ENCODE data around the gene DNAAF8.
A peak's percentile ranks its signal among the peaks of the same experiment; 100 is the strongest.

DNAAF8 gene

DNA sequence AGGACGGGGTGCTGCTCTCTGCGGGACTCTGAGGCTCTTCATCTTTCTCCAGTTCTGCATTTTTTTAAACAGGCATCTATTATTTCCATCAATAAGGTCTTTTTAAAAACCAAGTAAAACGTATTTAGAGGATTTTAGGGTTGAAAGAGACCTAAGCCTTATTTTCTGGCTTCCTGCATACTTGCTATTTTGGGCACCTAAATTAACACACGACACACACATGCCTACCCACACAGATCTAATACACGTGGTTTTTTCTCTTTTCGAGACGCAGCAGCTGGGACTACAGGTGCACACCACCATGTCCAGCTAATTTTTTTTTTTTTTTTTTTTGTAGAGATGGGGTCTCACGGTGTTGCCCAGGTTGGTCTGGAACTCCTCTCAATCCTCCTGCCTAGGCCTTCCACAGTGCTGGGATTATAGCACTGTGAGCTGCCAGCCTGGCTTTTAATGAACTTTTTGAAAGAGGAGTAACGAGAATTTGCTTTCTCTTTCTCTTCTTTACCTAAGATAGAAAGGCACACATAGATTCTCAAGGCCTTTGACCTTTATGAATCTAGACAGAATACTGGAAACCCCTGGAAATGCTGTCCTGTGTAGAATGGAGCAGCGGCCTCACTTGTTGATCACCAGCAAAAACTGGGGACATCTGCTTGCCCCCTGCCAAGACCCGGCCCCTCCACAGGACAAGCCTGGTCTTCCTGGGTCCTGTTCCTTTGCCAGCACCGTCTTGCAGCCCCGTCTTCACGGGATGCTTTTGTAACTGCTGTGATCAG is 13.8 kb downstream of the DNAAF8 start:
- DNase-seq, result peak; percentile 77
- no peaks in the 10 kb centered on the region for H3K9me3 ChIP-seq (replicated peaks; ENCODE audit: insufficient read depth, low read length)
- TF ChIP-seq EZH2phosphoT487 (IDR thresholded peaks at IDR 0.05; ENCODE audit: low read length) (no peak), EZH2 (optimal IDR thresholded peaks at IDR 0.05; ENCODE audit: low read depth, low read length) (no peak)
- TF ChIP-seq, protein P1, sequence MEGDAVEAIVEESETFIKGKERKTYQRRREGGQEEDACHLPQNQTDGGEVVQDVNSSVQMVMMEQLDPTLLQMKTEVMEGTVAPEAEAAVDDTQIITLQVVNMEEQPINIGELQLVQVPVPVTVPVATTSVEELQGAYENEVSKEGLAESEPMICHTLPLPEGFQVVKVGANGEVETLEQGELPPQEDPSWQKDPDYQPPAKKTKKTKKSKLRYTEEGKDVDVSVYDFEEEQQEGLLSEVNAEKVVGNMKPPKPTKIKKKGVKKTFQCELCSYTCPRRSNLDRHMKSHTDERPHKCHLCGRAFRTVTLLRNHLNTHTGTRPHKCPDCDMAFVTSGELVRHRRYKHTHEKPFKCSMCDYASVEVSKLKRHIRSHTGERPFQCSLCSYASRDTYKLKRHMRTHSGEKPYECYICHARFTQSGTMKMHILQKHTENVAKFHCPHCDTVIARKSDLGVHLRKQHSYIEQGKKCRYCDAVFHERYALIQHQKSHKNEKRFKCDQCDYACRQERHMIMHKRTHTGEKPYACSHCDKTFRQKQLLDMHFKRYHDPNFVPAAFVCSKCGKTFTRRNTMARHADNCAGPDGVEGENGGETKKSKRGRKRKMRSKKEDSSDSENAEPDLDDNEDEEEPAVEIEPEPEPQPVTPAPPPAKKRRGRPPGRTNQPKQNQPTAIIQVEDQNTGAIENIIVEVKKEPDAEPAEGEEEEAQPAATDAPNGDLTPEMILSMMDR (IDR thresholded peaks at IDR 0.05; ENCODE audit: low read length), result no peak
- H3K9ac ChIP-seq (ENCODE audit: low read length), result peak overlapping the region; percentile 55
- H3F3A ChIP-seq (ENCODE audit: insufficient read depth, low read length), result peaks cover 15% of the 10 kb centered on the region; the same call in 1 of the 2 replicates
- no peaks in the 10 kb centered on the region for H4K20me1 ChIP-seq (ENCODE audit: insufficient read depth, low read length)
- H3K36me3 ChIP-seq (replicated peaks; ENCODE audit: insufficient read depth, low read length), result no peaks in the 10 kb centered on the region
- peak overlapping the region; percentile 67 for H2AFZ ChIP-seq (ENCODE audit: low read length)
- H3K9me2 ChIP-seq (replicated peaks; ENCODE audit: insufficient read depth, low read length), result no peaks in the 10 kb centered on the region
- peak overlapping the region; percentile 44 for H3K4me3 ChIP-seq (ENCODE audit: low read length)
- peak overlapping the region; percentile 95 for H3K4me2 ChIP-seq (ENCODE audit: low read depth, low read length)
- H3K27me3 ChIP-seq (replicated peaks; ENCODE audit: insufficient read depth, low read length), result no peaks in the 10 kb centered on the region
- no peaks in the 10 kb centered on the region for H3K79me2 ChIP-seq (ENCODE audit: low read length)
- H3K4me1 ChIP-seq (ENCODE audit: low read length), result peaks cover 16% of the 10 kb centered on the region
- H3K27ac ChIP-seq (ENCODE audit: low read length), result peak overlapping the region; percentile 75

DNA sequence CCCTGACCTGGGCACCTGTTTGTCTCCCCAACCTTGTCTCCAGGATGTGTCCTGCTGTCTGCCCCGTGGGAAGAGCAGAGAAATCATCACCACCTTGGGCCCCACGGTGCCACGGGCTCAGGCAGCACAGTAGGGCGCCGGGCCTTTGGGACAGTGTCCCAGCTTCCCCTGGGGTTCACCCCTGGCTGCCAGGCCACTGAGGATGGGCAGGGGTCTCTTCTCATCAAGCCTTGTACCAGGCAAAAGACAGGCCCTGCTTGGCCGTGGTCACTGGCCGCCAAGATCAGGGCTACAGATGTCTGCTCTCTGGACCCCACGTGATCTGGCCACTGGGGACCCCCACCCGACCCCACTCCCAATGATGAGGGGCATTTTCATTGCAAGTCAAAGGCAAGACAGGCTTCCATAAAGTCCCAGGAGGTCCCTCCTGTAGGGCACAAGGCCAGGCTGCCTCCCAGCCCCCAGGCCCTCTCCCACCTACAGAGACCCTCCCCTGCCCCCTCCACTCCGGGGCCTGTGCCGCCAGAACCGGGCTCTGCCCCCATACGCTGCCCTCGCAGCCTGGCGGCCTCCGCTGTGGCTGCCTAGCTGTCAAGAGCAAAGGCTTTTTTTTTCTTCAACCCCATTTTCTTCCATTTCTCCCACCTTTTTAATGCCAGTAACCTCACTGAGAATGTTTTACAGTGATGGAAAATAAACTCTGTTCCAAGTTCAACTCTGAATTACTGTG is 14.5 kb downstream of the DNAAF8 start:
- H3K79me2 ChIP-seq (ENCODE audit: low read length), result no peaks in the 10 kb centered on the region
- peaks cover 15% of the 10 kb centered on the region; the same call in 1 of the 2 replicates for H3F3A ChIP-seq (ENCODE audit: insufficient read depth, low read length)
- peak overlapping the region; percentile 44 for H3K4me3 ChIP-seq (ENCODE audit: low read length)
- no peaks in the 10 kb centered on the region for H3K27me3 ChIP-seq (replicated peaks; ENCODE audit: insufficient read depth, low read length)
- no peaks in the 10 kb centered on the region for H3K9me2 ChIP-seq (replicated peaks; ENCODE audit: insufficient read depth, low read length)
- H3K4me2 ChIP-seq (ENCODE audit: low read depth, low read length), result peak overlapping the region; percentile 95
- no peaks in the 10 kb centered on the region for H3K9me3 ChIP-seq (replicated peaks; ENCODE audit: insufficient read depth, low read length)
- peak overlapping the region; percentile 75 for H3K27ac ChIP-seq (ENCODE audit: low read length)
- peak overlapping the region; percentile 67 for H2AFZ ChIP-seq (ENCODE audit: low read length)
- no peaks in the 10 kb centered on the region for H3K36me3 ChIP-seq (replicated peaks; ENCODE audit: insufficient read depth, low read length)
- H3K4me1 ChIP-seq (ENCODE audit: low read length), result peaks cover 16% of the 10 kb centered on the region
- peak overlapping the region; percentile 55 for H3K9ac ChIP-seq (ENCODE audit: low read length)
- TF ChIP-seq EZH2phosphoT487 (IDR thresholded peaks at IDR 0.05; ENCODE audit: low read length) (no peak), EZH2 (optimal IDR thresholded peaks at IDR 0.05; ENCODE audit: low read depth, low read length) (no peak)
- TF ChIP-seq, protein P1 (IDR thresholded peaks at IDR 0.05; ENCODE audit: low read length), result no peak
- DNase-seq, result no peak
- H4K20me1 ChIP-seq (ENCODE audit: insufficient read depth, low read length), result no peaks in the 10 kb centered on the region

- H3K36me3 ChIP-seq (replicated peaks; ENCODE audit: insufficient read depth, low read length), result no peaks in the 10 kb centered on the region
- no peaks in the 10 kb centered on the region for H3K79me2 ChIP-seq (ENCODE audit: low read length)
- no peaks in the 10 kb centered on the region for H3K9me3 ChIP-seq (replicated peaks; ENCODE audit: insufficient read depth, low read length)
- no peak overlapping the region for H3K9ac ChIP-seq (ENCODE audit: low read length)
- no peak for DNase-seq
- no peaks in the 10 kb centered on the region for H4K20me1 ChIP-seq (ENCODE audit: insufficient read depth, low read length)
- H3K27ac ChIP-seq (ENCODE audit: low read length), result no peak overlapping the region
- H3K9me2 ChIP-seq (replicated peaks; ENCODE audit: insufficient read depth, low read length), result no peaks in the 10 kb centered on the region
- peaks cover 16% of the 10 kb centered on the region for H3K4me1 ChIP-seq (ENCODE audit: low read length)
- no peak overlapping the region for H3K4me3 ChIP-seq (ENCODE audit: low read length)
- H2AFZ ChIP-seq (ENCODE audit: low read length), result no peak overlapping the region
- H3K27me3 ChIP-seq (replicated peaks; ENCODE audit: insufficient read depth, low read length), result no peaks in the 10 kb centered on the region
- peaks cover 15% of the 10 kb centered on the region; the same call in 1 of the 2 replicates for H3F3A ChIP-seq (ENCODE audit: insufficient read depth, low read length)
- no peak overlapping the region for H3K4me2 ChIP-seq (ENCODE audit: low read depth, low read length)
- TF ChIP-seq, protein P1 (IDR thresholded peaks at IDR 0.05; ENCODE audit: low read length), result no peak
- no peak for TF ChIP-seq EZH2 (optimal IDR thresholded peaks at IDR 0.05; ENCODE audit: low read depth, low read length)
Observed at GRCh38 chr16:4749700-4750257, 15.4 kb downstream of the DNAAF8 start.

All from MM.1S (cell line).